Psoas muscle (tissue), 8 donors: ENCODE results near the gene RNF145. TPM values are rescaled to one million over a fixed set of nuclear protein-coding genes. Genes with fewer than 3 reads are reported as not detected.
"Not testable (repeated sequence)": the region's sequence is repeated elsewhere in the genome, so short reads cannot be mapped to it uniquely, and the experiment has no call there.

Source experiments
- ATAC-seq, 4 donors: fragments of 200-7000 bp; cut with Tn5 transposase; one replicate each; pipeline ENCODE4 v1.9.1; 2020; ENCODE audit warnings: moderate library complexity in 3 of 4, mild to moderate bottlenecking in 2 of 4
- DNase-seq, 2 donors: peaks; one replicate each; pipeline ENCODE4 v3.0.0-alpha.2; 2020
- H3K27ac ChIP-seq: fragments of 200-600 bp; one replicate; pipeline ENCODE4 v1.8.0; 2022
- H3K27me3 ChIP-seq, 3 donors: fragments of 200-600 bp in 1 of 3; one replicate each; pipeline versions ENCODE4 v1.6.1 to v1.8.0; 2013 to 2022; ENCODE audit warnings: low read length in 2 of 3, mild to moderate bottlenecking in 2 of 3, moderate library complexity in 1 of 3; ENCODE audit not compliant: insufficient read depth in 3 of 3
- H3K36me3 ChIP-seq, 2 donors: fragments of 200-600 bp in 1 of 2; one replicate each; pipeline versions ENCODE4 v1.6.1 to v1.8.0; 2013 to 2022; ENCODE audit warnings: low read depth in 1 of 2, mild to moderate bottlenecking in 1 of 2, moderate library complexity in 1 of 2; ENCODE audit not compliant: insufficient read depth in 1 of 2
- H3K4me1 ChIP-seq: fragments of 200-600 bp; one replicate; pipeline ENCODE4 v1.8.0; 2022
- H3K4me3 ChIP-seq: fragments of 200-600 bp; one replicate; pipeline ENCODE4 v1.8.0; 2022; ENCODE audit warnings: mild to moderate bottlenecking
- H3K9me3 ChIP-seq: fragments of 200-600 bp; one replicate; pipeline ENCODE4 v1.8.0; 2022
- WGBS, 3 donors: extraction: QIAGEN DNeasy Blood & Tissue Kit; methylation state at CpG; one replicate each; pipeline versions ENCODE4 v1.1.6 to v1.1.7; 2013; 5-methylcytosine and 5-hydroxymethylcytosine counted together
- intact Hi-C, 2 donors: fragments of 100-400 bp; cut with DNase I; formaldehyde crosslinking; loops; one replicate each; pipeline versions ENCODE4 v1.11.0 to v1.14.2; 2022
- polyA plus RNA-seq, 3 donors: library from polyadenylated mRNA; stranded (reverse); fragments of 200-250 nt; gene quantifications; one replicate each; pipeline ENCODE4 v1.2.3, GENCODE V29; 2013
- total RNA-seq, 4 donors: library from RNA; stranded (reverse); fragmentation: NEBNext Ultra II Directional in 2 of 4; extraction: Animal tissue kit (Norgen Biotek cat#: 25700) in 2 of 4; gene quantifications; one replicate each; pipeline versions ENCODE4 v1.2.1 to v1.2.4, GENCODE V29; 2021 to 2023
- TF ChIP-seq, protein P1 (sequence below): fragments of 200-600 bp; IDR thresholded peaks from one replicate; pipeline ENCODE4 v1.8.0; 2022; ENCODE audit warnings: antibody characterized with exemption
- donor health status: healthy with polysubstance abuse.
- donor health status: DM: no; HTN: no; CAD: no; lungs with moderate emphysema.
- donor health status: Bipolar disorder and iron deficiency.
- donor health status: healthy.
- donor health status: DM: yes; HTN: yes; CAD: no.
- donor health status: DM: no; HTN: no; CAD: no.
- donor health status: DM: no; HTN: no; CAD: no.
- donor health status: DM: yes; HTN: yes; CAD: no.

Gene RNF145
- total and polyA plus RNA-seq, 7 donors = 6.0 to 17.8 (median 13.2) TPM

DNA sequence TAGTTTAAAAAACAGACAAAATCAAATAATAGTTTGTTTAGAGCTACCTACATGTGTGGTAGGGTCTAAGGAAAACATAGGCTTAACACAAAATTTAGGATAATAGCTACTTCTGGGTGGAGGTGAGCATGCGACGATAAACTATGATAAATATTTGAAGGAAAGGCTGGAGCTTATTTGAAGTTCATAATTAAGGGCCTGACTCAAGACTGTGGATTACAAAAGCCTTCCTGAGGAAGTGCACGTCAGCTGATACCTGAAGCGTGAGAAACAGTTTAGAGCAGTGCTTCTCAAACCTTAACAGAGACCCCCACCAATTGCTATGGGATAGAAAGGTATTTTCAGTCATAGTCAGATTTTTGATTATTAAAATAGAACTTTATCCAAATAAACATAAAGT is 33.3 kb upstream of the RNF145 start:
- 40 to 51% (median 49%) methylated on average over 4 of the region's 4 CpGs for WGBS, 3 donors
- H3K4me3 ChIP-seq = no peak overlapping the region
- ATAC-seq (no peak), DNase-seq (no peak)
- no peaks in the 10 kb centered on the region for H3K36me3 ChIP-seq
- TF ChIP-seq, protein P1, sequence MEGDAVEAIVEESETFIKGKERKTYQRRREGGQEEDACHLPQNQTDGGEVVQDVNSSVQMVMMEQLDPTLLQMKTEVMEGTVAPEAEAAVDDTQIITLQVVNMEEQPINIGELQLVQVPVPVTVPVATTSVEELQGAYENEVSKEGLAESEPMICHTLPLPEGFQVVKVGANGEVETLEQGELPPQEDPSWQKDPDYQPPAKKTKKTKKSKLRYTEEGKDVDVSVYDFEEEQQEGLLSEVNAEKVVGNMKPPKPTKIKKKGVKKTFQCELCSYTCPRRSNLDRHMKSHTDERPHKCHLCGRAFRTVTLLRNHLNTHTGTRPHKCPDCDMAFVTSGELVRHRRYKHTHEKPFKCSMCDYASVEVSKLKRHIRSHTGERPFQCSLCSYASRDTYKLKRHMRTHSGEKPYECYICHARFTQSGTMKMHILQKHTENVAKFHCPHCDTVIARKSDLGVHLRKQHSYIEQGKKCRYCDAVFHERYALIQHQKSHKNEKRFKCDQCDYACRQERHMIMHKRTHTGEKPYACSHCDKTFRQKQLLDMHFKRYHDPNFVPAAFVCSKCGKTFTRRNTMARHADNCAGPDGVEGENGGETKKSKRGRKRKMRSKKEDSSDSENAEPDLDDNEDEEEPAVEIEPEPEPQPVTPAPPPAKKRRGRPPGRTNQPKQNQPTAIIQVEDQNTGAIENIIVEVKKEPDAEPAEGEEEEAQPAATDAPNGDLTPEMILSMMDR = no peak
- H3K27ac ChIP-seq = no peak overlapping the region
- H3K27me3 ChIP-seq = peaks cover 0 to 3% (median under 1%) of the 10 kb centered on the region in 3 donors
- no peaks in the 10 kb centered on the region for H3K9me3 ChIP-seq
- intact Hi-C loops = no loop called here
- H3K4me1 ChIP-seq = no peaks in the 10 kb centered on the region

GRCh38 chr5:159241946-159242552 is 32.7 kb upstream of the RNF145 start:
- Histone ChIP-seq H3K9me3 (no peaks in the 10 kb centered on the region), H3K36me3 (no peaks in the 10 kb centered on the region), H3K4me1 (no peaks in the 10 kb centered on the region), H3K27ac (no peak overlapping the region), H3K27me3 (peaks cover 0 to 3% (median 0%) of the 10 kb centered on the region in 3 donors), H3K4me3 (no peak overlapping the region)
- TF ChIP-seq, protein P1 = no peak
- ATAC-seq = no peak
- no peak for DNase-seq
- 47 to 61% (median 58%) methylated on average over 2 of the region's 2 CpGs for WGBS, 3 donors
- intact Hi-C loops = no loop called here

DNA sequence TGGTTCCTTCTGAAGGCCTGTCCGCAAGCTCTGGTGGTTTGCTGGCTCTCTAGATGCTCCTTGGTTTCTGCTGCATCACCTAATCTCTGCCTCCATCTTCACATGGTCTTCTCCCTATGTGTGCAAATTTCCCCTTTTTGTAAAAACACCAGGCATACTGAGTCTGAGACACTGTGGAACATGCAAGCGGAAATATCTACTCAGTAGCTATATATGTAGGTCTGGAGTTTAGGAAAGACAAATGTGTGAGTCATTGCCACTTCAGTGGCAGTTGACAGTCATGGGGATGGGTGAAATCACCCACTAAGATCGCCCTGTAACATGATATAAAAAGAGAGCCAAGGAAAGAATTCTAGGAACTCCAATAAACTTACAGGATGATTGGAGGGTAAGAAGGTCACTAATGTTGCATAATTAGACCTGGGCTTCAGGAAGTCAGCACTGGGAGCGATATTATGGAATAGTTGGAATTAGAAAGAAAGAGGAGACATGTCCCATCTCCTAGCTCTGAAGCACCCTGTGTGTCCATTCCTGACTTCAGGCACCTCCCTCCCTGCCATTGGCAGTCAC is 31.0 kb upstream of the RNF145 start:
- Histone ChIP-seq H3K9me3 (no peaks in the 10 kb centered on the region), H3K4me1 (no peaks in the 10 kb centered on the region), H3K36me3 (no peaks in the 10 kb centered on the region), H3K27ac (no peak overlapping the region), H3K27me3 (no peaks in the 10 kb centered on the region), H3K4me3 (no peak overlapping the region)
- DNase-seq (no peak), ATAC-seq (peak in 1 of 4 donors; percentile 46)
- TF ChIP-seq, protein P1 = no peak
- intact Hi-C loops = no loop called here
- WGBS, 3 donors = 71 to 78% (median 73%) methylated on average over 4 of the region's 4 CpGs

DNA sequence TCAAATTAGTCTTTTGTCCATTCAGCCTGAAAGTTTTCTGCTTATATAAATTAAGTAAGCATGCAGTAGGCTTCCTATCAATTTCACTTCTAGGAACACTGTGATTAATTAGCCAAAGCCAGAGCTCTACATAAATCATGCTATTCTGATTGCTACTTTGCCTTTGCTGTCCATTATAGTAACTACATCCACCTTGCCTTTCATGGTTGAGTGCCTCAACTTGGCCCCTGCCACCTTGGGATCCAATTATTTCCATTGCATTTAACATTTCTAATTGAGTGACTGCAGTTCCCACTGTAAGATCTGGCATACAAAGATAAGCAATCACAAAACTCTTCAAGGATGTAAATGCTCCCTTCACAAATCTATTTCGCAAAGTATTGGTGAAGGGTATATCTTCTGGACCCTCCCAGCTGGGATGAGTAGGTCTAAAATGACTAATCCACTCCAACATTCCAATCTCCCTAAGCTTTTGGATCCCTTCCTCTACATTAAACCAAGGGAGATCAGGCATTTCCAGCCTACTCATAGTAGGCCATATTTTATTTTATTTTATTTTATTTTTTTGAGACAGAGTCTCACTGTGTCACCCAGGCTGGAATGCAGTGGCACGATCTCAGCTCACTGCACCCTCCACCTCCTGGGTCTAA is 26.6 kb upstream of the RNF145 start:
- not testable (repeated sequence) for H3K27ac ChIP-seq, ATAC-seq
- WGBS, 3 donors = 86 to 96% (median 92%) methylated on average over 2 of the region's 2 CpGs

GRCh38 chr5:159231167-159231566 is 21.8 kb upstream of the RNF145 start:
- DNase-seq = no peak
- no peak overlapping the region for H3K27ac ChIP-seq
- no peaks in the 10 kb centered on the region for H3K36me3 ChIP-seq
- H3K4me3 ChIP-seq = no peak overlapping the region
- H3K9me3 ChIP-seq = no peaks in the 10 kb centered on the region
- TF ChIP-seq, protein P1 = no peak
- ATAC-seq = no peak
- WGBS, 3 donors = 91 to 94% (median 93%) methylated on average over 2 of the region's 2 CpGs
- intact Hi-C loops = no loop called here
- H3K27me3 ChIP-seq = no peaks in the 10 kb centered on the region
- no peaks in the 10 kb centered on the region for H3K4me1 ChIP-seq

More for the DNA sequence above, 26.6 kb upstream of the RNF145 start:
- H3K9me3 ChIP-seq, H3K36me3 ChIP-seq, H3K4me3 ChIP-seq, H3K4me1 ChIP-seq, H3K27me3 ChIP-seq, DNase-seq, intact Hi-C loops: not testable (repeated sequence)
